GM18909 (cell line): ENCODE data around the gene COG7.
"Not testable (repeated sequence)": the region's sequence is repeated elsewhere in the genome, so short reads cannot be mapped to it uniquely, and the experiment has no call there.

Source experiments
- ATAC-seq: cut with Tn5 transposase; IDR thresholded peaks from one replicate; pipeline ENCODE4 v1.9.1; 2021; ENCODE audit warnings: mild to moderate bottlenecking; ENCODE audit not compliant: unreplicated experiment, poor library complexity

COG7 gene

GRCh38 chr16:23367564-23367963 lies 85.4 kb downstream of the COG7 start:
- no peak for ATAC-seq

DNA sequence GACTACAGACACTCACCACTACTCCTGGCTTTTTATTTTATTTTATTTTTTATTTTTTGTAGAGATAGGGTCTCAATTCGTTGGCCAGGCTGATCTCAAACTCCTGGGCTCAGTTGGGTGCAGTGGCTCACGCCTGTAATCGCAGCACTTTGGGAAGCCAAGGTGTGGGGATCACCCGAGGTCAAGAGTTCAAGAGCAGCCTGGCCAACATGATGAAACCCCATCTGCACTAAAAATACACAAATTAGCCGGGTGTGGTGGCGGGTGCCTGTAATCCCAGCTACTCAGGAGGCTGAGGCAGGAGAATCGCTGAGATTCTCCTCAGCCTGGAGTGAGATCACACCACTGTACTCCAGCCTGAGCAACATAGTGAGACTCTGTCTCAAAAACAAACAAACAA lies 86.6 kb downstream of the COG7 start:
- not testable (repeated sequence) for ATAC-seq

GRCh38 chr16:23365602-23366240 lies 87.3 kb downstream of the COG7 start:
- ATAC-seq: no peak

- no peak for ATAC-seq
Measured at GRCh38 chr16:23362460-23363317, 90.3 kb downstream of the COG7 start.

DNA sequence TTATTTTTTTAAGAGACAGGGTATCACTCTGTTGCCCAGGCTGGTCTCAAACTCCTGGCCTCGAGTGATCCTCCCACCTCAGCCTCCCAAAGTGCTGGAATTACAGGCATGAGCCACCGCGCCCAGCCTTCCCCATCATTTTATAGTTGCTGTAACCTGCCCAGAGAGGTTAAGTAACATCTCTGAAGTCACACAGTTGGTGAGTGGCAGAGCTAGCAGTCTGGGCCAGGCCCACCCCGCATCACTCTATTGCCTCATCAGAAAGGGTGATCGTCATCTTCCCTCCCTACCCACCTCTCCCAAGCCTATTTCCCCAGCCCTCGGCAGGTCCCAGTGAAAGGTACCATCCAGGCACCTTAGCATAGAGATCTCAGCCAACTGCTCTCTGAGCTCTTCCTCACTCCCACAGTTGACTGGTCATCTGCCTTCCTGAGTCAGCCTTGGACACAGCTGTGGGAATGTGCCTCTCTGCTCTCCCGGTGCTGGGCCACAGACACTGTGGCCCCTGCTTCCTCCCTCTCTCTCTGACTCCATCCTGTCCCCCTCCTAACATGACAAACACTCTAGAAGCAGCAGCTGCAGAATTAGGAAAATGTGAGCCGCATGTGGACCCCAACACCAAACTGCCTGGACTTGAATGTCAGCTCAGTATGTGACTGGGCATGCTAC lies 93.8 kb downstream of the COG7 start:
- no peak for ATAC-seq

DNA sequence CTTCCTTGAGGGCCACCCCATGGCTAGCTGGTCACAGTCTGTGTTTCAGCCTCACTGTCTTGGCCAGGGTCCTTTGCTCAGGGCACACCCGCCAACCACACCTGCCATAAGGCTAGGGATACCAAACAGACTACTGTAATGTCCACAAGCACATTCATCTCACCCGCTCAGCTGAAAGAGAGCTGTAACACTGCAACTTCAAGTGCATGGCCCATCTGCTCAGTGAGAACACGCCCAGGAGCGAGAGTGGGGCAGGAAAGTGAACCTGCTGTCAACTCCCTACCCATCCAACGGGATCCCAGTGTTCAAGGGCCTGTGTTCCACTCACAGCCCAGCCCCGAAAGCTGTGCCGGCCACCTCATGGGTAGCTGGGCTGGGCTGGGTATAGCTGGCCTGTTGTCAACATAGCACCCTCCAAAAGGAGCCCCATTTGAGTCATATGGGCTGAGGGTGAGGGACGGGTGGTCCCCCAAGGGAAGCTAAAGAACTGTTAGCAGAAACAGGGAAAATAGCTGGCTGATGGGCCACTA lies 95.2 kb downstream of the COG7 start:
- ATAC-seq: no peak

DNA sequence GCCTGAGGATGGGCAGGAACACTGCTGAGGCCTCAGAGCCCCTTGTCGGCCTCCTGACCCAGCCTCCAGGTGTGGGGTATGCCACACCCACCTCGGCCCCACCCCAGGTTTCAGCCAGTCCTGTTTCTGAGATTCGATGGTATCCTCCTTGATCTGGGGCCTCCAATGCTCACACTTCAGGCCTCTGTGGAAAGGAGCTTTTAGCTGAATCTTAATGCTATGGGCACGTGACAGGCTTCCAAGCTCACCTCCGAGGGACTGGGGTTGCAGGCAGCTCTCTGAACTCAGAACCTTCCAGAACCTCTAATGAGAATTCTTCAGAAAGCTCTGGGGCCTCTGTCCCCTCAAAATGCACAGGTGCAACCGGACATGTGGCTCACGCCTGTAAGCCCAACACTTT lies 96.0 kb downstream of the COG7 start:
- no peak for ATAC-seq

- ATAC-seq: no peak
Measured at GRCh38 chr16:23355106-23355670, 97.8 kb downstream of the COG7 start.

DNA sequence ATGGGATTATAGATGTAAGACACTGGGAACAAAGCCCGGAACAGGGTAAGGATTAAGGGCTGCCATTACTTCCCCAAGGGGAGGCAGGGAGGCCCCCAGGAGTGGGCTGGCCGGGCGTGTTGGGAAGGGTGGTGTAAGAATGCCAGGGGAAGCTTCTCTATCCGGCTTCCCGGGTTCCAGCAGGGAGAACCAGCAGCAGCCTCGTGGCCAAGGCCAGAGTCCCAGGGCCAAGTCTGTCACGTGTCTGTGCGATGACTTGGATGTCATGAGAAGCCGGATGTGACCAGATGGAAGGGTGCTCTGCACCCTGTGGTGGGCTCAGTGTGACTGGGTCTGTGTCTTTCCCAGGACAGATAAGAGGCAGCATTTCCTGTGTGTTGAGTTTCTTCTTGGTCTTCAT lies 98.7 kb downstream of the COG7 start:
- ATAC-seq: no peak

DNA sequence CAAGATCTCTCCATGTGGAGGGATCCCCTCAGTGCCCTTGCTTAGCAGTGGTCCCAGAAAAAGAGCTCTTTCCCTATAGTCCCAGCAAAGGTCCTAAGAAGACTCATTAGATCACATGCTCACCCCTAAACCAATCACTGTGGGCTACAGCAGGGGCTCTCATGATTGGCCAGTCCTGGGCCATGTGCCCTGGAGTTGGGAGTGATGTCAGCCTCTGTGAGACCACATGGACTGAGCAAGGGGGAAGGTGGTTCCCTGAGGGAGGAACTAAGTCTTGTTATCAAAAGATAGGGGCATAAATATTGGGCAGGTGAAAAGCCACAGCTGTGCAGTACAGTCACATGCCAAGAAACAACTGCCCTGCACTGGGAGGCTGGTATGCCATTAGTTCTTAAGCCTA lies 99.5 kb downstream of the COG7 start:
- ATAC-seq: no peak

DNA sequence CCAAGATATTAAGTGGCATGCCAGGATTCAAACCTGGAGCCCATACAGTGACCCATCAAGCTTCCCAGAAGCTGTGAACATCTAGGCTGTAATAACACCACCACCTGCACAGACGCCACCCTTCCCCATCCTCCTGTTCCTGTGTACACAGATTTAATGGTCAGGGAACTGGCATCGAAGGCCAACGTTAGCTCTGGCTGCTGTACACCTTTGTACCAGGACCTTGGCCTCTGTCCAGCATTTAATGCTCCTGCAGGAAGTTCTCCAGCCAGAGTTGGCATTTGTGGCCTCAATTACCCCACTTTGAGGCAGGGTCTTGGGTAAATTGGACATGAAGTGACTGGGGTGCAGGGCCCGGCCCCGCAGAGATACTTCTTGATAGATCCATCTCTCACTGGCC lies 101.6 kb downstream of the COG7 start:
- no peak for ATAC-seq

DNA sequence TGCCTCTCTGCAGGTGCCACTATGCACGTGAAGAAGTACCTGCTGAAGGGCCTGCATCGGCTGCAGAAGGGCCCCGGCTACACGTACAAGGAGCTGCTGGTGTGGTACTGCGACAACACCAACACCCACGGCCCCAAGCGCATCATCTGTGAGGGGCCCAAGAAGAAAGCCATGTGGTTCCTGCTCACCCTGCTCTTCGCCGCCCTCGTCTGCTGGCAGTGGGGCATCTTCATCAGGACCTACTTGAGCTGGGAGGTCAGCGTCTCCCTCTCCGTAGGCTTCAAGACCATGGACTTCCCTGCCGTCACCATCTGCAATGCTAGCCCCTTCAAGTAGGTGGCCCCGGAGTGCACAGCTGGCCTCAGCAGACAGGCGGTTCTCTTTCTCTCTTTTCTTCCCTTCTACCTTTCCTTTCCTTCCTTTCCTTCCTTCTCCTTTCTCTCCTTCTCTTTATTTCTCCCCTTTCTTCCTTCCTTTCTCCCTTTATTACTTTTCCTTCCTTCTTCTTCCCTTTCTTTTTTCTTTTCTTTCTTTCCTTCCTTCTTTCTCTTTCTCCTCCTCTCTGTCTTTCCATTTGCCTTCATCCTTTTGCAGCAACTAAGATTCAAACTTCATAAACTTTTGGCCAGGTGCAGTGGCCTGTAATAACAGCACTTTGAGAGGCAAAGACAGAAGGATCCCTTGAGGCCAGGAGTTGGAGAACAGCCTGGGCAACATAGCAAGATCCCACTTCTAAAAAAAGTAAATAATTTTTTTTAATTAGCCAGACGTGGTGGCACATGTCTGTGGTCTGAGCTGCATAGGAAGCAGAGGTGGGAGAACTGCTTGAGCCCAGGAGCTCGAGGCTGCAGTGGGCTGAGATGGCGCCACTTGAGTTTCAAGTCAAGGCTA lies 104.2 kb downstream of the COG7 start:
- ATAC-seq: no peak

DNA sequence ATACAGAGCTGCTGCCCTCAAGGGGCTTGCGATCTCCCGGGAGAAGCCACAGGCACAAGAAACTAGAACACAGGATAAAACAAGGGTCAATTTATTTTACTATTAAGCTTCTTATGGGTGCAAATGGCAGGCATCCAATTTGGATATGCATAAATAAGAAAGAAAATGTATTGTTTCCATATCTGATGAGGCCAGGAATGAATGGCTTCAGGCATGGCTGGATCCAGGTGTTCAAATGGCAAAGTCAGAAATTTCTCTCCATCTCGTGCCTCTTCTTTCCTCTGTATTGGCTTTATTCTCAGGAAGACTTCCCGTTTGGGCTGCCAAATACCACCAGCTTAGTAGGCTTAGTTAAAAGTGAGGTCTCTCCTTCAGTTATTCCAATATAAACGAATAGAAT lies 107.8 kb downstream of the COG7 start:
- ATAC-seq: no peak

DNA sequence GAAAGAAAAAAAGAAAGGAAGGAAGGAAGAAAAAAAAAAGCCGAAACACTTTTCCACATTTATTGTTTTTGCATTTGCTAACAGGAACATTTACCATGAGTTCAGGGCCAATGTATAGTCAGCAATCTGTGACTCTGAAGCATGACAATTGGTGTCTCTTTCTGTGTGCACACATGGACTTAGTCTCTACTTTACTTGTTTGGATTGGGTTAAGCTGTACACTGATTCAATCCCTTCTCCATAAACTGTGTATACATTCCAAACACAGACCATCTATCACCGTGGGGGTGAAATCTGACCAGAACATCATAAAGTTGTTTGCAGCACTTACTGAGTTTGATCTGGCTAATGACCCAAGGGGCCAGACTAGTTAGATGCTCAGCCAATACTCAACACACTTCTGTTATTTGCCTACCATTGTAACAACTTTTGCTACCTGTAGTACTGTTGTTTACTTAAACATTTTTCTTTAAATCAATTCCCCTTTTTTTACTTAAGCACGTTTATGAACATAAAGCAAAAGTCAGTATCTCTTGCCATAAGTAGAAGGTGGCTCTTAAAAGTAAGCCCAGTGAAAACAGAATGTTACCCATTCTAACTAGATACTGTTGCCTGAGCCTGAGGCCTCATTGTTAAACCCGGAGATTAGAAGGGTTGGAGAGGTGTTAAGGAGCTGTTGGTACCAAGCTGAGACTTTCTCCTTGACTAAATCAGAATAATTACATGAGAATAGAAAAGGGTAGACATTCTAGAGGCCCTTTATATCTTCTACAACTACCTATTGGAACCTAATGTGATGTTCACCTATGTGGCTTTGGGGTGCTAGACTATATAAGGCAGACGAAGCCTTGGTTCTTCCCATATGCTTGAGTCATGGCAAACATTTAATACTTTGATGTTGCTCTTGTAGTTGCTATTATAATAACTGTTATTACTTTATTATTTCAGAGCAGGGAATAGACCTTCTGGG lies 109.1 kb downstream of the COG7 start:
- ATAC-seq: no peak

- no peak for ATAC-seq
Measured at GRCh38 chr16:23342083-23342640, 110.8 kb downstream of the COG7 start.

GRCh38 chr16:23339787-23340186 lies 113.2 kb downstream of the COG7 start:
- no peak for ATAC-seq
